GM18858 (cell line): ENCODE data around the gene SYK.

ENCODE experiments used
- ATAC-seq: cut with Tn5 transposase; IDR thresholded peaks from one replicate; pipeline ENCODE4 v1.9.1; 2021; ENCODE audit not compliant: unreplicated experiment

The SYK gene

DNA sequence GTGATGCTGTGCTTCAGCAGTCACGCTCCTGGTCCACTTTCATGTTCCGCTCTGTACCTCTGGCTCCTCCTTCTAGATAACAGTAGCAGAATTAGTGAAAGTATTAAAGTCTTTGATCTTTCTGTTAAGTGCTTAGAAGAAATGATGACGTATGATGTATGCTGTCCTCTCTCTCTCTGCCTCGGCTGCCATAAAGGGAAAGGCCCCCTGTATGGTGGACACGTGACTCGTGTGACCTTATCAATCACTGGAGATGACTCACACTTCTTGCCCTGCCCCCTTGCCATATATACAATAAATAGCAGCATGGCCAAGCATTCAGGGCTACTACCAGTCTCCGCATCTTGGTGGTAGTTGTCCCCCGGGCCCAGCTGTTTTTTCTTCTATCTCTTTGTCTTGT lies 100.3 kb downstream of the SYK start:
- ATAC-seq = no peak

GRCh38 chr9:90903766-90904424 lies 102.3 kb downstream of the SYK start:
- no peak for ATAC-seq

DNA sequence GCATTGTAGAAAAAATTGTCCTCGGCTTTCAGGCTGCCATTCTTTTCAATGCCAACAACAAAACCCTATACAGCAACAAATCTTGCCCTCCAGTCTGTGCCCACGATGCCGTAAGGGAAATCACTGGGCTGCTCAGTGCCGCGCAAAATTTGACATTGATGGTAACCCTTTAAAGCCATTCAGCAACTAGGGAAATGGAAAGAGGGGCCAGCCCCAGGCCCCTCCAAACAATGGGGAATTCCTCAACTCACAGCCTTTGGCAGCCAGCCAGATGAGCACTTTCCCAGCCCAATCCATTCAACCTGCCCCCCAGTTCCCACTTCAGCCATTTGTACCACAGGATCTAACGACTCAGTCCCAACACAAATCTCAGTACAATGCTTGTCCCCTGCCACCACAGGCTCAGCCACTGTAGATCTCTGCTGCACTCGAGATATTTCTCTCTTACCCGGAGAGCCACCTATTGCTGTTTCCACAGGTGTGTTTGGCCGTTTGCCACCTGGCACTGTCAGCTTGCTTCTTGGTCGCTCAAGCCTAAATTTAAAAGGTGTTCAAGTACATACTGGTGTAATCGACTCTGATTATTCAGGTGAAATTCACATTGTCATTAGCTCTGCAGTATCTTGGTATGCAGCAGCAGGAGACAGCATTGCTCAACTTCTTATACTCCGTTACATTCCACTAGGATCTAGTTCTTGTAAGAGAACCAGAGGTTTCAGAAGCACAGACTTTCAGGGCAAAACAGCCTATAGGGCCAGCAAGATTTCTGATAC lies 103.3 kb downstream of the SYK start:
- no peak for ATAC-seq

DNA sequence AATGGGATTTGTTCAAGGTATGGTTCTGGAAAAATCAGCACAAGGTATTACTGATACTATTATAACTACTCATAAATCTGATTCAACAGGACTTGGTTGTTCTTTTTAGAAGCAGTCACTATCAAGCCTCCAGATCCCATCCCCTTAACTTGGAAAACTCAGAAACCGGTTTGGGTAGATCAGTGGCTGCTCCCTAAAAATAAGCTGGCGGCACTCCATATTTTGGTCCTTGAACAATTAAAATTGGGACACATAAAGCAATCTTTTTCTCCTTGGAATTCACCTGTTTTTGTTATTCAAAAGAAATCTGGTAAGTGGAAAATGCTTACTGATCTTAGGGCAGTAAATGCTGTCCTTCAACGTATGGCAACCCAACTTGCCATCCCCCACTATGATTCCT lies 104.2 kb downstream of the SYK start:
- ATAC-seq = no peak

- no peak for ATAC-seq
Measured at GRCh38 chr9:90906316-90907055, 104.9 kb downstream of the SYK start.

GRCh38 chr9:90907056-90907445 lies 105.4 kb downstream of the SYK start:
- no peak for ATAC-seq

DNA sequence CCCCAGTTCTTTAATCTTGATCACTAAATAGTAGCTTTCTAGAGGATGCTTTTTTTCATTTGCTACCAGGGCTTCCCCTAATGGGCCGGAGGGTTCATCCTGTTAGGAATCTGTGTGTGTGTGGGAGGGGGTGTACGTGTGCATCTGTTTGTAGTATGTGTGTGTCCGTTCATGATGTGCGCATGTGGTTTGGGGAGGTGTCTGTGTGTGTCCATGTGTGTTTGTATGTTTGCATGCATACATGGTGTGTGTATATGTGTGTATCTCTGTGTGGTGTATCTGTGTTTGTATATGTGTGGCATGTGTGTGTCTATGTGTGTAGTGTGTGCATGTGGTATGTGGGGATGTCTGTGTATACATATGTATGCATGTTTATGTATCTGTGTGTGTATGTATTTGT lies 106.2 kb downstream of the SYK start:
- ATAC-seq = no peak

DNA sequence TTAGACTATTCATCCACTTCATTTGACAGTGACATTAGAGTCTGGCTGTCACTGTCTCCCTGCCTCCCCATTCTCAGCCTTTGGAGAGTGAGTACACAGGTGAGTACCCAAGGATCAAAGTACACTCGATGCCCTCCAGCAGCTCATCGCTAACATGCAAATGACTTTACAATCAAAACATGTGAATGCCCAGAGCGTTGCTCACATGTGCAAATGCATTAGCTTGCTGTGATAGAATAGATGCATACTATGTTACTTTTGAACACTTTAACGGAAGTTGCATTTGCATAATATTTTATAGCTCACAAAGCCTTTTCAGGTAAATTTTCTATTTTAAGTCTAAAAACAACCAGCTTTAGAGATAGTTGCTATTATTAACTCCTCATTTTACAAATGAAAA lies 107.6 kb downstream of the SYK start:
- ATAC-seq = peak; percentile 48

DNA sequence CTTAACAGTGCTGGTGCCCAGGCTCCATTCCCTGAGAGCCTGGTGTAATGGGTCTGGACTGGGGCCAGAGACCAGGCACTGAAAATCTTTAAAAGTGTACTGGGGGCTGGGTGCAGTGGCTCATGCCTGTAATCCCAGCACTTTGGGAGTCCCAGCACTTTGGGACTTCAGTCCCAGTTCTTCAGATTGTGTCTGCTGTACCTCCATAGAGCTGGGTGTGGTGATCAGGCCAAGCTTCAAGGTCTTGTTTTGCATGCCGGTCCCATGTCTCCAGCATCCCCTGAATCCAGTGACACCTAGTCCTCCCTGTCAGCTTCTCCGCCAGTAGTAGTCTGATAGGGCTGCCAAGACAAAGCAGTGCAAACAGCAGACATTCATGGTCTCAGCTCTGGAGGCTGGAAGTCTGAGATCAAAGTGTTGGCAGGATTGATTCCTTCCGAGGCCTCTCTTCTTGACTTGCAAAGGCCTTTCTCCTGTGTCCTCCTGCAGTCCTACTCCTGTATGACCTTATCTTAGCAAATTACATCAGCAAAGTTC lies 108.2 kb downstream of the SYK start:
- no peak for ATAC-seq

DNA sequence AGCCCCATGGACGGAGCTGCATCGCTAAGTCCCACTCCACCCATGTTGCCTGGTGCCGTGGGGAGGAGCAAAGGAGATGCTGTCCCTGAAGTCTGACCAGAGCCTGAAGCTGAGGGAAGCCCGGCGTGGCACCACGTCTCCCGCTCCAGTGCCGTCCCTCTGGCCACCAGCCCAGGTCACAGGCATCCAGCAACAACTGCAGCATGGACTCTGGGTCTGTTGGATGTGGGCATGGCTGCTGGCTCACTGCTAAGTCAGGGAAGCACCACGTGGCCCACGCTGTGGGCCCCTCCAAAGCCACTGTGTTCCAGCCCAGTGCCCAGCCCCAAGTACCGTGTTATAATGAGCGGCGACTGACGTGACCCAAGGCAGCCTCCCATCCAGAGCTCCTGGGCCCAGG lies 112.6 kb downstream of the SYK start:
- no peak for ATAC-seq

DNA sequence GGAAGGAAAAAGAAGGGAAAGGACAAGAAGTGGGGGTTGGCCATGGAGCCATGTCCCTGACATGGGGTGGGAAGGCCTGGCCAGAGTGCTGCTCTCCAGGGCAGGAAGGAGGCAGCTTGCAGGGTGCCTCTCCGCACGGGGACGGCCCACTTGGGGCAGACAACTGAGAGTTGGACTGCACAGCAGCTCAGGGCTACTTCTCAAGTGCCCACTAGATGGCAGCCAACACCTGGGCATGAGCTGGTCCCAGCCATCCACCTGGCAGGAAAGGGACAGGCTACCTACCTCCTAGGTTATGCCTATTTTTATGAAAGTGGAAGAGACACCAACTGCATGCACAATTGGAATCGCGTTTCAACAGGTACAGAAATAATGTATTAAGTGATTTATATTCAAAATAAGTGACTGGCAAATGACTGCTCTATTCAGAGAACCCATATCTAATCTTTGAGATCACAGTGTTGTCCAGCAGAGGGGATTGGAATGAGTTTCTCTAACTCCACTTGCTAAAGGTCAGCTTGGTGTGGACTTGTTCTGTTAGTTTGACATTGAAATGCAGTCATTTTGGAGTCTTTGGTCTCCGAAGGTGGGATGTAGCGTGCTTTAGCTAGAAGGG lies 113.4 kb downstream of the SYK start:
- ATAC-seq = peak; percentile 72

- no peak for ATAC-seq
Measured at GRCh38 chr9:90915693-90916092, 114.1 kb downstream of the SYK start.

- ATAC-seq = no peak
Measured at GRCh38 chr9:90916147-90916734, 114.6 kb downstream of the SYK start.

GRCh38 chr9:90919883-90920282 lies 118.3 kb downstream of the SYK start:
- no peak for ATAC-seq

- no peak for ATAC-seq
Measured at GRCh38 chr9:90921104-90921503, 119.5 kb downstream of the SYK start.

GRCh38 chr9:90921969-90922368 lies 120.3 kb downstream of the SYK start:
- ATAC-seq = no peak

- no peak for ATAC-seq
Measured at GRCh38 chr9:90925581-90926257, 124.1 kb downstream of the SYK start.

- no peak for ATAC-seq
Measured at GRCh38 chr9:90926936-90927335, 125.3 kb downstream of the SYK start.

- ATAC-seq = no peak
Measured at GRCh38 chr9:90927496-90927895, 125.9 kb downstream of the SYK start.

DNA sequence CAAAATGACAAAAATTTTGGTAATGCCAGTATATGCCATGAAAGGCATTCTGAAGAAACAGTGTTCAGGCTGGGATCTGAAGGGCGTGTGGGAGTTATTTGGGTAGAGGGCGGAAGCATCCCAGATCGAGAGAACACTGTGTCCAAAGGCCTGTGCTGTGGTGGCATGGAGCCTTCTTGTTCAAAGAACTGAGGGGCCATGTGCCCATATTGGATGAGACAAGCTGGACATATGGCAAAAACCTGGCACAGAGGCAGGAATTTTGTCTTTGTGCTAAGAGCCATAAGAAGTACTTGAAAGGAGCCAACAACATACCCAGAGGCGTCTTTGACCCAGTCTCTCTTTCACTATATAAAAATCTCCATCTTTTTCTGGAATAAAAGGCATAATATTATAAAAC lies 128.0 kb downstream of the SYK start:
- ATAC-seq = no peak
